ENCODE results near the gene NCR1. TPM values are rescaled to one million over a fixed set of nuclear protein-coding genes. Genes with fewer than 3 reads are reported as not detected.
"Not testable (repeated sequence)": the region's sequence is repeated elsewhere in the genome, so short reads cannot be mapped to it uniquely, and the experiment has no call there.

NCR1 gene
- total RNA-seq, 4 donors from 2014 or later, result 4.6 TPM; not detected in 3

- WGBS, 2 donors, result 59 to 89% methylated on average over 2 of the region's 2 CpGs
- TF ChIP-seq, protein P1, sequence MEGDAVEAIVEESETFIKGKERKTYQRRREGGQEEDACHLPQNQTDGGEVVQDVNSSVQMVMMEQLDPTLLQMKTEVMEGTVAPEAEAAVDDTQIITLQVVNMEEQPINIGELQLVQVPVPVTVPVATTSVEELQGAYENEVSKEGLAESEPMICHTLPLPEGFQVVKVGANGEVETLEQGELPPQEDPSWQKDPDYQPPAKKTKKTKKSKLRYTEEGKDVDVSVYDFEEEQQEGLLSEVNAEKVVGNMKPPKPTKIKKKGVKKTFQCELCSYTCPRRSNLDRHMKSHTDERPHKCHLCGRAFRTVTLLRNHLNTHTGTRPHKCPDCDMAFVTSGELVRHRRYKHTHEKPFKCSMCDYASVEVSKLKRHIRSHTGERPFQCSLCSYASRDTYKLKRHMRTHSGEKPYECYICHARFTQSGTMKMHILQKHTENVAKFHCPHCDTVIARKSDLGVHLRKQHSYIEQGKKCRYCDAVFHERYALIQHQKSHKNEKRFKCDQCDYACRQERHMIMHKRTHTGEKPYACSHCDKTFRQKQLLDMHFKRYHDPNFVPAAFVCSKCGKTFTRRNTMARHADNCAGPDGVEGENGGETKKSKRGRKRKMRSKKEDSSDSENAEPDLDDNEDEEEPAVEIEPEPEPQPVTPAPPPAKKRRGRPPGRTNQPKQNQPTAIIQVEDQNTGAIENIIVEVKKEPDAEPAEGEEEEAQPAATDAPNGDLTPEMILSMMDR (IDR thresholded peaks at IDR 0.05), result no peak
- TF ChIP-seq POLR2A (IDR thresholded peaks at IDR 0.05) (no peak), EP300 (IDR thresholded peaks at IDR 0.05) (no peak)
- Histone ChIP-seq H3K27me3 (no peaks in the 10 kb centered on the region), H3K36me3 (no peaks in the 10 kb centered on the region), H3K4me3 (no peak overlapping the region), H3K9me3 (peaks cover 0 to 13% (median 0%) of the 10 kb centered on the region in 4 donors), H3K4me1 (no peaks in the 10 kb centered on the region), H3K27ac (no peak overlapping the region)
- no peak for DNase-seq (ENCODE audit: low spot score in 2 of 2)
These were observed 43.5 kb downstream of the NCR1 start for GRCh38 chr19:54949412-54949811.

GRCh38 chr19:54950580-54950979, 44.6 kb downstream of the NCR1 start:
- not testable (repeated sequence) for H3K4me1 ChIP-seq; H3K27me3 ChIP-seq; H3K27ac ChIP-seq; H3K4me3 ChIP-seq; H3K36me3 ChIP-seq; DNase-seq (ENCODE audit: low spot score in 2 of 2)
- peaks cover 0 to 13% (median 0%) of the 10 kb centered on the region in 4 donors for H3K9me3 ChIP-seq
- 62 to 64% methylated on average over 10 of the region's 10 CpGs for WGBS, 2 donors

DNA sequence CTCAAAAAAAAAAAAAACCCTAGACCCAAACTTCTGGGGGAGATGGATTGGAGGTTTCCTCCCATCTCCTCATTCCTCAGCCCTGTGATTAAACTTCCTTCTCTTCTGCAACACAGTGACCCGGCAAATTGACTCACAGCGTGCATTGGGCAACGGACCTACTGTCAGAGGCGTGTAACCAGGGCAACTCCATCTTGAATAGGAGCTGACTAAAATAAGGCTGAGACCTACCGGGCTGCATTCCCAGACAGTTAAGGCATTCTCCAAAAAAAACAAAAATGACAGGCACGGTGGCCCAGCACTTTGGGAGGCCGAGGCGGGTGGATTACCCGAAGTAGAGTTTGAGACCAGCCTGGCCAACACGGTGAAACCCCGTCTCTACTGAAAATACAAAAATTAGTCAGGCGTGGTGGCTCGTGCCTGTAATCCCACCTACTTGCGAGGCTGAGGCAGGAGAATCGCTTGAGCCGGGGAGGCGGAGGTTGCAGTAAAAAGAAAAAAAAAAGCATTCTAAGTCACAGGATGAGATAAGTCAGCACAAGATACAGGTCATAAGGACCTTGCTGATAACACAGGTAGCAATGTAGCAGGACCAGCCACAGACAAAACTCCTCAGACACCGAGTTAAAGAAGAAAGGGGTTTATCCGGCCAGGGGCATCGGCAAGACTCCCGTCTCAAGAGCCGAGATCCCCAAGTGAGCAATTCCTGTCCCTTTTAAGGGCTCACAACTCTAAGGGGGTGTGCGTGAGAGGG, 46.8 kb downstream of the NCR1 start:
- TF ChIP-seq, protein P1 (IDR thresholded peaks at IDR 0.05), result no peak
- TF ChIP-seq POLR2A (IDR thresholded peaks at IDR 0.05) (no peak), EP300 (IDR thresholded peaks at IDR 0.05) (no peak)
- no peaks in the 10 kb centered on the region for H3K36me3 ChIP-seq
- WGBS, 2 donors, result 88 to 90% methylated on average over 23 of the region's 23 CpGs

DNA sequence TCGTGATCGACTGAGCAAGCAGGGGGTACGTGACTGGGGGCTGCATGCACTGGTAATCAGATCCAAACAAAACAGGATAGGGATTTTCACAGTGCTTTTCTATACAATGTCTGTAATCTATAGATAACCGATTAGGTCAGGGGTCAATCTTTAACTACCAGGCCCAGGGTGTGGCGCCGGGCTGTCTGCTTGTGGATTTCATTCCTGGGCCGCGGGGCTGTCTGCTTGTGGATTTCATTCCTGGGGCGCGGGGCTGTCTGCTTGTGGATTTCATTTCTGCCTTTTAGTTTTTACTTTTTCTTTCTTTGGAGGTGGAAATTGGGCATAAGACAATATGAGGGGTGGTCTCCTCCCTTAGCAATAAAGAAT, 47.4 kb downstream of the NCR1 start:
- not testable (repeated sequence) for DNase-seq (ENCODE audit: low spot score in 2 of 2); H3K4me3 ChIP-seq; H3K4me1 ChIP-seq; H3K27ac ChIP-seq; H3K27me3 ChIP-seq; H3K36me3 ChIP-seq
- H3K9me3 ChIP-seq, result peaks cover 0 to 11% (median 0%) of the 10 kb centered on the region in 4 donors
- WGBS, 2 donors, result 78 to 89% methylated on average over 10 of the region's 10 CpGs

More for the DNA sequence above, 46.8 kb downstream of the NCR1 start:
- DNase-seq (ENCODE audit: low spot score in 2 of 2), result no peak
- Histone ChIP-seq H3K4me3 (no peak overlapping the region), H3K27ac (no peak overlapping the region), H3K27me3 (no peaks in the 10 kb centered on the region), H3K9me3 (peaks cover 0 to 11% (median 0%) of the 10 kb centered on the region in 4 donors), H3K4me1 (no peaks in the 10 kb centered on the region)

DNA sequence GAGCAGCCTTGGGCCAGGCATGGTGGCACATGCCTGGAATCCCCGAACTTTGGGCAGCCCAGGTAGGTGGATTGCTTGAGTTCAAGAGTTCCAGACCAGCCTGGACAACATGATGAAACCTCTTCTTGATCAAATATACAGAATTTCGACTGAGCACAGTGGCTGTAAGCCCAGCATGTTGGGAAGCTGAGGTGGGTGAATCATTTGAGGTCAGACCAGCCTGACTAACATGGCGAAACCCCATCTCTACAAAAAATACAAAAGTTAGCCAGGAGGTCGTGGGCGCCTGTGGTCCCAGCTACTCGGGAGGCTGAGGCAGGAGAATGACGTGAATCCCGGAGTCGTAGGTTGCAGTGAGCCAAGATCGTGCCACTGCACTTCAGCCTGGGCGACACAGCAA, 49.4 kb downstream of the NCR1 start:
- Histone ChIP-seq H3K4me3 (no peak overlapping the region), H3K27ac (no peak overlapping the region), H3K36me3 (no peaks in the 10 kb centered on the region), H3K9me3 (peaks cover 0 to 11% (median 0%) of the 10 kb centered on the region in 4 donors), H3K4me1 (no peaks in the 10 kb centered on the region), H3K27me3 (no peaks in the 10 kb centered on the region)
- WGBS, 2 donors, result 84% methylated on average over 11 of the region's 11 CpGs
- no peak for DNase-seq (ENCODE audit: low spot score in 2 of 2)
- no peak for TF ChIP-seq EP300 (IDR thresholded peaks at IDR 0.05)
- TF ChIP-seq, protein P1 (IDR thresholded peaks at IDR 0.05), result no peak
- no peak for TF ChIP-seq POLR2A (IDR thresholded peaks at IDR 0.05)

DNA sequence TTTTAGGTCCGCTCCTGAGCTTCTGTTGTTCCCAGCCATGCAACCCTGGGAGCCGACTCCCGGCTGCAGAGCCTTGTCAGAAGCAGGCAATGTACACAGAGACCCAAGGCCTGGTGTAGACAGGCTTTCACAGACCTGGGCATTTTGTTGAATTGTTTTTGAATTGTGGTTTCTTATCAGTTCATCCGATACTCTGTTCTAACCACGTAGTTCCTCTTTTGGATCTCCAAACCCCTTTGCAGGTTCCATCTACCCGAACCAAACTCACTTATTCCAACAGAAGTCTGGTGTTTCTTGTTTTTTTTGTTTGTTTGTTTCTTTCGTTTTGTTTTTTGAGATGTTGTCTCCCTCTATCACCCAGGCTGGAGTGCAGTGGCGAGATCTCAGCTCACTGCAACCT, 53.9 kb downstream of the NCR1 start:
- no peak overlapping the region for H3K4me3 ChIP-seq
- WGBS, 2 donors, result 71 to 74% methylated on average over 8 of the region's 8 CpGs
- H3K4me1 ChIP-seq, result no peaks in the 10 kb centered on the region
- peaks cover 0 to 21% (median 0%) of the 10 kb centered on the region in 4 donors for H3K9me3 ChIP-seq
- no peaks in the 10 kb centered on the region for H3K27me3 ChIP-seq
- no peaks in the 10 kb centered on the region for H3K36me3 ChIP-seq
- no peak overlapping the region for H3K27ac ChIP-seq
- no peak for DNase-seq (ENCODE audit: low spot score in 2 of 2)
- TF ChIP-seq, protein P1 (IDR thresholded peaks at IDR 0.05), result no peak
- TF ChIP-seq EP300 (IDR thresholded peaks at IDR 0.05) (no peak), POLR2A (IDR thresholded peaks at IDR 0.05) (no peak)

Small RNAs within 50 kb of the gene (small RNA-seq; reads per million reads assigned to genes)
- gene AC011476.8 (not detected), gene RNU6-222P (not detected)

Other genes starting within 250 kb of the NCR1 start
- gene LILRB4, start 243.2 kb upstream of the NCR1 start, total RNA-seq, result 1 to 10 TPM; 1.1 to 5.1 (median 2.4) TPM
- gene KIR3DL3, start 181.7 kb upstream of the NCR1 start, total RNA-seq, result not detected
- gene KIR2DL3, start 167.6 kb upstream of the NCR1 start, total RNA-seq, result not detected
- not detected for gene KIR2DL1, start 136.4 kb upstream of the NCR1 start, total RNA-seq
- gene KIR2DL4, start 102.5 kb upstream of the NCR1 start, total RNA-seq, result not detected
- under 1 TPM in 1 of 4 donors, not detected in 3; 0.22 TPM for gene KIR3DL1, start 89.7 kb upstream of the NCR1 start, total RNA-seq
- gene KIR2DS4, start 73.5 kb upstream of the NCR1 start, total RNA-seq, result not detected
- not detected for gene KIR3DL2, start 55.7 kb upstream of the NCR1 start, total RNA-seq
- gene FCAR, start 31.9 kb upstream of the NCR1 start, total RNA-seq, result 1 to 10 TPM in 1 of 4 donors, not detected in 3; 2.1 TPM
- not detected for gene NLRP7, start 41.4 kb downstream of the NCR1 start, total RNA-seq
- under 1 TPM in 1 of 4 donors, not detected in 3; under 0.01 TPM for gene NLRP2, start 60.2 kb downstream of the NCR1 start, total RNA-seq
- 1 to 10 TPM in 1 of 4 donors, not detected in 3; 1.5 TPM for gene GP6, start 132.1 kb downstream of the NCR1 start, total RNA-seq
- 10 to 100 TPM in 2 of 4 donors, 1 to 10 TPM in 2; 6.3 to 25.7 (median 12.7) TPM for gene RDH13, start 157.0 kb downstream of the NCR1 start, total RNA-seq
- gene EPS8L1, start 169.7 kb downstream of the NCR1 start, total RNA-seq, result 1 to 10 TPM in 1 of 4 donors, under 1 TPM in 1, not detected in 2; 0.44 to 1.2 TPM
- gene PPP1R12C, start 211.5 kb downstream of the NCR1 start, total RNA-seq, result 100 to 1,000 TPM; 113 to 270 (median 180) TPM
- 1 to 10 TPM in 1 of 4 donors, under 1 TPM in 1, not detected in 2; 0.90 to 1.5 TPM for gene TNNT1, start 243.1 kb downstream of the NCR1 start, total RNA-seq